Measurements from ENCODE around the gene NSUN2.
"Not testable (repeated sequence)": the region's sequence is repeated elsewhere in the genome, so short reads cannot be mapped to it uniquely, and the experiment has no call there.

NSUN2 gene

DNA sequence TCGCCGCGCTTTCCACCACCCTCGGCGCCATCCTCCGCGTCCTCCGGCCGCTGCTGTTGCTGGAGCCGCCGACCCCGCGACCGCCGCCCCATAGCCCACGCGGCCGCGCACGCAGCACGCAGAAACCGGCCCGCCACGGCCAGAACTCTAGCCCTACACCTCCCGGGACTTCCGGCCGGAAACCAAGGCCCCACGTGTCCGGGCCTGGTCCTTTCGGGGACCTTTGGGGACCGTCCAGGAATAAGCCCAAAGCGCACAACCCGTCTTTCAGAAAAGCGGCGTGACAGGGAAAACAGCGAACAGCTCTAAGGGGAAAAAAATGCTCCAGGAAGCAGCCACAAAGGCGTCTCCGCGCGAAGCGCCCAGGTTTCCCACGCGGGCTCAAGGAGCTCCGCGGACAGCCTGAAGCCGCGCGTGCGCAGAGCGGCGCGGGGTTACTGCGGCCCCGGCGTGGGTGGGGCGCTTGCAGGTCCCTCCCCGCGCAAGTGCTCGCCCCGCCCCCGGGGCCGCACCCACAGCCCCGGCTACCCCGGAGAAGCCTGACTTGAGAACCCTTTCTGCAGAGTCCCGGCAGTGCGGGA, at the start of gene NSUN2, which contains the start of gene SRD5A1:
TSS of gene NSUN2 (minus strand) at position 157 of the 581 bp plus-strand sequence. CDS start at position 92, 65 bp downstream.
TSS of gene SRD5A1 (plus strand) at position 553 of the 581 bp plus-strand sequence. CDS start 137 bp downstream, outside the sequence.
- DNase-seq = peak; percentile 68

- no peak for DNase-seq
Measured at GRCh38 chr5:6682239-6682638, 49.4 kb upstream of the NSUN2 start.

DNA sequence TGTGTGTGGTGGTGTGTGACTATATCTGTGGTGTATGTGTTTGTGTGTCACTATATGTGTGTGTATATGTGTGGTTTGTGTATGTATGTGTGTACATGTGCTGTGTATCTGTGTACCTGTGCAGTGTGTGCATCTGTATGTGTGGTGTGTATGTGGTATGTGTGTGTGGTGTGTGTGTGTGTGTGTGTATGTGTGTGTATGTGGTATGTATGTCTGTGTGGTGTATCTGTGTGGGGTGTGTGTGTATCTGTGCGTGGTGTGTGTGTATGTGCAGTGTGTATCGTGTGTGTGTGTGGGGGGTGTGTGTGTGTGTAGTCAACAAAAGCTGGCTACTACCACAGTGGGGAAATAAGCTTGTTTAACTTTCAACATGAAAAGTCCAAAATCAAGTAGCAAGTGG, 48.8 kb upstream of the NSUN2 start:
- no peak for DNase-seq

- no peak for DNase-seq
Measured at GRCh38 chr5:6680922-6681321, 48.1 kb upstream of the NSUN2 start.

DNA sequence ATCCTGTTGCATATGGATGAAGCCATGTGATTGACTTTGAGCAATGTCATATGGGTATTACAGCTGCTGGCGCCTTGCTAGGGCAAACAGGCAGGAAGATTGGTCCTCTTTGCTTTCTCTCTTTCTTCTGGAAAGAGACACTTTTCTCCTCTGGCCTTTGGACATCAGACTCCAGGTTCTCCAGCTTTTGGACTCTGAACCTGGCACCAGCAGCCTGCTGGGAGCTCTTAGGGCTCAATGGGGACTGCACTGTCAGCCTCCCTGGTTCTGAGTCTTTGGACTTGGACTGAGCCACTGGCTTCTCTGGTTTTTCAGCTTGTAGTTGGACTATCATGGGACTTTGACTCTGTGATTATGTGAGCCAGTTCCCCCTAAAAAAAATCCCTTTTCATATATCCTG, 45.5 kb upstream of the NSUN2 start:
- DNase-seq = no peak

DNA sequence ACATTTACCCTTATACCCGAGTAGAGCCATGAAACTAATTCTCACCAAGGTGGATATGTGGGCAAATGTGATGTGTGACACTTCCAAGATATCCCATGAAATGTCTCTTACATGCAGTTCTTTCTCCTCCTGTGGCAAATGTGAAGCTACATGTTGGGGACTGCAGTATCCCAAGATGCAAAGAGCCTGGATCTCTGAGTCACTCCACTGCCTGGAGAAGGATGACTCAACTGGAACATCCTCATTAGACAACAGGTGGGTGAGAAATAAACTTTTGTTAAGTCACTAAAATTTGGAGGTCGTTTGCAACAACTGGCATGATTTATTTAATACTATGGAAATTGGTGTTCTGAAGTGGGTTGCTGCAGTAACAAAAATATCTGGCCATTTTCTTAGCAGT, 43.9 kb upstream of the NSUN2 start:
- no peak for DNase-seq

- DNase-seq = no peak
Measured at GRCh38 chr5:6675784-6676491, 43.1 kb upstream of the NSUN2 start.

GRCh38 chr5:6674886-6675285, 42.0 kb upstream of the NSUN2 start:
- DNase-seq = no peak

DNA sequence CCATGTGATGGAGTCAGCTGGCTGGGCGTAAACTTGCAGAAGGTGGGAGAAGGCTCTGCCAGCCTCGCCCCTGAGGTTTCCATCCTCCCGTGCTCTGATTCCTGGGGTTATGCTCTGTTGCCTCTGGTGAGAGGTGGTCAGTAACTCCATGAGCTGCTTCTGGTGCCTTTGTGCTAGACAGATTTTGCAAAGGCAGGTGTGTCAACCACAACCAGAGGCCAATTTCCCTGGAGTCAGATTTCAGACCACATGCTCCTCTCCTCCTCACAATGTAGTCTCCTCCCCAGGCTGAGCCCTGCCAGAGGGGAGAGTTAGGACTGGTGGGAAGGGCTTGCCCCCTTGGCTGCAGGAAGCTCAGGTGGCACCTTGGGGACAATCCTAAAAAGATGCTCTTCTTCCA, 41.6 kb upstream of the NSUN2 start:
- DNase-seq = no peak

- no peak for DNase-seq
Measured at GRCh38 chr5:6673963-6674362, 41.1 kb upstream of the NSUN2 start.

DNA sequence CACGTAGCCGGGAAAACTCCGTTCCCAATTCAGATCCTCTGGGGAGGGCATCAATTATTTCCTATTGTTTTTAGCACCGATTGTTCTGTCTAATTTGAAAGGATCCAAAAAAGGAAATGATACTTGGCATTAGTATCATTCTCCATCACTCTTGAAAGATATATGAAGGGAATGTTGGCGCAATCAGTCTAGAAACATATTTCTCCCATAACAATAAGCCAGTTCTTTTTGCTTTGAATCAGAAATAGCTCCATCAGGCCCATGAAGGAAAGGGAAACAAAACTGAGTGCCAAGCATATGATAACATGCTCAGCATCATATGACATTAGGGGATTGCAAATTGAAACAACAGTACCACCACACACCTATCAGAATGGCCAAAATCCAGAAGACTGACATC, 40.2 kb upstream of the NSUN2 start:
- DNase-seq = no peak

DNA sequence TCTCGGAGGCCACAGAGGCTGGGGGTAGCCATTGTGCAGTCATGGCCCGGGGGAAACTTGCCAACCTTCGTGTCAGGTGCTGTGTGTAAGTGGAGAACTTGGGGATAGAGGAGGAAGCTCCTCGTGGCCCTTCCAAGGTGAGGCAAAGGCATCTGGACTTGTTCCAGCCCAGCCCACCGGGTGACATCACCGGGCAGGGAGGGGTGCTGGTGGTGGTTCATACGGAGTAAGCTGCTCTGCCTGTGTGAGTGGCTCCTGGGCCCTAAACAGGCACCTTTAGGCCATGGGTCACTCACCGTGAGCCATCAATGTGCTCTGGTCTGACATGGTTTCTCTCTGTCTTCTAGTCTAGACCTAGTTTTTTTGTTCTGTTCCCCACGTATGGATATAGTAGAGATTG, 35.9 kb upstream of the NSUN2 start:
- not testable (repeated sequence) for DNase-seq

- DNase-seq = no peak
Measured at GRCh38 chr5:6667648-6668047, 34.8 kb upstream of the NSUN2 start.

DNA sequence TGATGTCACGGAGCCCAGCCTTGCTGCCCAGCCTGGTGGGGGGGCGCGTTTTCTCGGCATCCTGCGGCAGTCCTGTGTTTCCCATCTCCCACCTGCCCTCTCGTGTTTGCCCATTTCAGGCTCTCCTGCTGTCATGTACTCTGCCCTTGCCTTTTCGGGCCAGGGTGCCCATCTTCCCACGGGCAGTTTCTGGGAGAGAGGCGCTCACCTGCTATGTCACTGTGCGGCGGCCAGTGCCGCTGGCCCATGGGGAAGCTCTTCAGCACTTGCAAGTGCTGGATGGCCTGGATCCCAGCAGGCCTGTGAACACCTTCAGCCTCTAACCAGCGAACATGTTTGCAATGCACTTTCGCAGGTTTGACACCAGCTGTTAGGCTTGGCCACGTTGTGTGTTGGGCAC, 33.9 kb upstream of the NSUN2 start:
- DNase-seq = no peak

- no peak for DNase-seq
Measured at GRCh38 chr5:6660688-6661087, 27.8 kb upstream of the NSUN2 start.

DNA sequence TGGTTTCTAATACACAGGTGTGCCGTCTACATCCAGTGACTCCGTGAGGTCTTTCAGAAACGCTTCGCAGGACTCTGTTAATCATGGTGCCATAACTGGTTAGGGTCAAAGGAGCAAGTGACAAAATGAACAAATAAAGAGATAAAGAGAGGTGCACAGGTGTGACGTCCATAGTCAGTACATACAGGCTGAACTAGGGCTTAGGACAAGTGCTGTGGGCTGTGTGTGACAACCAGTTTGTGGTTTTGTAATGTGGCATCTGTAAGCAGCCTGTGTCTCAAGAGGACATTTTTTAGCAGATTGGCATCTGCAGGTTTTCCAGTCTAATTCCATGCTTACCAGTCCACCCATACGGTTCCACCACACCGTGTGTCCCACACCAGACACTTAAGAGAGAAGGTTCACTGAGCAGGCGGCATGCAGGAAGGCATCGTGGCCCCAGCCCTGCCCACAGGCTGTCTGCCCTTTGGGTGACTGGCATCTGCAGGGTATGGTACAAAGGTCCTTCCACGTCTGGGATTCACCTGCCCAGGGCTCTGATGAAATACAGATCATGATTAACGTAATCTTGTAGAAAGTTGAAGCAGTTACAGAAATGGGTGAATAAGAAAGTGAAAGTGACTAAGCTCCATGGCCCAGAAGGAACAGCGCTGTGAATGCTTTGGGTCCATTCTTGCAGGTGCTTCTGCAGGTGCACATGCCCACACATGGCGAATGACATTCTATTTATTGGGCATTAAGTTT, 27.3 kb upstream of the NSUN2 start:
- no peak for DNase-seq

GRCh38 chr5:6656680-6657079, 23.8 kb upstream of the NSUN2 start:
- DNase-seq = no peak

- no peak for DNase-seq
Measured at GRCh38 chr5:6655432-6655831, 22.6 kb upstream of the NSUN2 start.

DNA sequence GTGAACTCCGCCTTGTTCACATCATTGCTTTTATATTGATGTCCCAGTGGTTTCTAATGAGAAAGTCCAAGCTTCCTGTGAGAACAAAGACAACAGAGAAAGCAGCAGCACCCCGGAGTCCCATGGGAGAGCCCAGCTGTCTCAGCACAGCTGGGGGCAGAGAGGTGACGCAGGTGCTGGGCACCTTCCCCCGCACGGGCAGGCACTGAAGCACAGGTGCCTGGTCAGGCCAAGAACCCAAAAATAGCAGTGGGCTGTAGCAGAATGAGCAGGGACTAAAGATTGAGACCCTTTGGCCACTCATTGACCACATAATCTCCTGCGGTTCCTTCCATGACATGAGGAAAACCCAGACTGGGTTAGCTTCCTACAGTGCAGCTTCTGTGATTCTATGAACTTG, 19.2 kb upstream of the NSUN2 start:
- DNase-seq = no peak

- DNase-seq = no peak
Measured at GRCh38 chr5:6649681-6650080, 16.8 kb upstream of the NSUN2 start.

DNA sequence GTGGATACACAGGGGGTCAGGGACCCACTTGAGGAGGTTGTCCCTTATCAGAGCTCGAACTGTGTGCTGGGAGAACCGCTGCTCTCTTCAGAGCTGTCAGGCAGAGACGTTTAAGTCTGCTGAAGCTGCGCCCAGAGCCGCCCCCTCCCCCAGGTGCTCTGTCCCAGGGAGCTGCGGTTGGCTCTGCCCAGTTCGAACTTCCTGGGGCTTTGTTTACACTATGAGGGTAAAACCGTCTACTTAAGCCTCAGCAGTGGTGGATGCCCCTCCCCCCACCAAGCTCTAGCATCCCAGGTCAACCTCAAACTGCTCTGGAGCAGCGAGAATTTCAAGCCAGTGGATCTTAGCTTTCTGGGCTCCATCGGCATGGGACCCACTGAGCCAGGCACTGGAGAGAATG, 16.3 kb upstream of the NSUN2 start:
- no peak for DNase-seq

GRCh38 chr5:6645571-6646362, 12.9 kb upstream of the NSUN2 start:
- not testable (repeated sequence) for DNase-seq

DNA sequence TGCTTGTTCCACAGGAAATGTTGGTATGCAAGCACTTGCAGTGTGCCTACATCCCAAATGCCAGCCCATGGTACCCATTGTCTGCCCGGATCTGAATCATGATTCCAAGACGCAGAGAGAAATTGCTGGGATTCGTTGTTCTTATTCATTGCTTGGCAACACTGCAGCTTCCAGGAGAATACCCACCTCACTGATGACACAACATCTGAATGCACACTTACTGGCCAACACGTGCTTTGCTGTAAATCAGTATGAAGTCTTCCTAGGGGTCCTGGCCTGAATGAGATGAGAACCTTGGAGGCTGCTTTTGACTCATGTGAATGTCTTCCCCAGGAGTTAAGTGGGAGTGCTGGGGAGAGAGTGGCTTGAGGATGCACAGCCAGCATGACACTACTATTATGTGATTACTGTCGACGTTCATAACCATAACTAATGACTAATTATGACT, 12.0 kb upstream of the NSUN2 start:
- no peak for DNase-seq
